H54 (cell line): Measurements from ENCODE around the gene OR6B2.

Source experiments
- DNase-seq: peaks from one replicate; pipeline ENCODE4 v3.0.0; 2011; ENCODE audit warnings: low spot score, mixed read lengths; ENCODE audit not compliant: insufficient read length
- FAIRE-seq: peaks from 3 replicates; lab custom pipeline; 2011; peaks lifted over from hg19 to GRCh38; lab: Jason Lieb, UNC
- POLR2A ChIP-seq: IDR thresholded peaks from 2 replicates; pipeline ENCODE4 v1.6.1; 2011; ENCODE audit warnings: low read depth, mild to moderate bottlenecking, low read length

Gene OR6B2

DNA sequence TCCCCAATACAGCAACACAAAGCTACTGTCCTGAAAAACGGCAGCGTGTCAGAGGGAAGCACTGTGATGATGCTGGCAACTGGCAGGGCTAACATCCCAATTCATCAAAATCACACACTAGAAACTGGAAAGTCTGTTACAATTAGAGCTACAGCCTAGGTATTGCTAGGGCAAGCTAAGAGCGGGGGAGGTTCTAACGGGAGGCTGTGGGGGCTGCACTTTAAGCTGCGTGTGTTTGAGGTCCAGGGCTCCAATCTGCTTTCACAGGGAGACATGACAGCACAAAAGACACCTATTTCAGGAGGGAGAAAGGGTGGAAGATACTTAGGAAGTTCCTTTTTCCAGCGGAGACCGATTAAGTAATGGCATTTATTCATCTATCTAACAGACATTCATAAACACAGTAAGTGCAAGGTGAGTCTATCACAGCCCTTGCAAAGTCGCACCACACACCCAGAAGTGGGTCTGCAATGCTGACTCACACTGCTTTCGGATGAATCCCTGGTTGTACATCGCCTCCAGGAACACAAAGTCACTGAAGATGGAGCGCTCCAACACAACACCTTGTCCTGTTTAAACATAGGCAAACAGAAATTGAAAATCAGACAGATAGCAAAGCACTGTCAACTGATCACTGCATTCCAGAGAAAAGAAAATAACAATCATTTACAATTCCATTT lies 12.0 kb downstream of the OR6B2 start:
- FAIRE-seq = no peak
- no peak for TF ChIP-seq POLR2A
- DNase-seq = no peak

DNA sequence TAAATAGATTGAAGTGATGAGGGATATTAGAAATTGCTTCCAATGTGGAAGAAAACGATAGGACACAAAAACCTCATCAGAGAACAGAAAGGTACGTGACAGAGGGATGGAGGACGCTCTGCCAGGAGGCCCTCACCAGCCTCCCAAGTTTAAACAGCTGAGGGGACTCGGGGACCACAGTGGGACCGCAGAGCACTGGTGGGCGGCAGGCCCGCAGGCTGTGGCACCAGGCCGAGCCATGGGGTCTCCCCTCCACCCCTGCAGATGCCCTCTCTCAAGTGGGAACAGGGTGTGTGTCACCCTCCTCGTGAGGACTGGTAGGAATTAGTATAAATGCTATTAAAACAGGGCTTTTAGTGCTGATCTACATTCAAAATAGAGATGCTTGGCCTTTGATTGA lies 15.9 kb downstream of the OR6B2 start:
- DNase-seq (no peak), FAIRE-seq (no peak)
- no peak for TF ChIP-seq POLR2A

DNA sequence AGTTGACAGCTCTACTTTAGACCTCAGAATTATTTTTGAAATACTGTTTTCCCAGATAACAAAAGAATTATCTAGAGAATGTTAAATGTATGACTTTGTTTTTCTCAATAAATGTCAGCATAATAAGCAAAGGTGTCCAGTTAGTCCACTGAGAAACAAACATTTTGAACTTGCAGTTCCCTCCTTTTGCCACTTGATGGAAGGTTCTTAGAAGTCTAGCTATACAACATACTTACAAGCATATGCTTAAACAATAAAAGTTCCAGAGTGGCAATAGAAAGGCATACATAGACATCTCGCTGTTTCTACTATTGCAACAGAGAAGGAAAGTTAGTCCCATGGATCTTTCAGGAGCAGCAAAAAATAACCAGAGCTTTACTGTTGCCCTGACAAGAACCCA lies 16.9 kb downstream of the OR6B2 start:
- no peak for DNase-seq
- FAIRE-seq = no peak
- TF ChIP-seq POLR2A = no peak

DNA sequence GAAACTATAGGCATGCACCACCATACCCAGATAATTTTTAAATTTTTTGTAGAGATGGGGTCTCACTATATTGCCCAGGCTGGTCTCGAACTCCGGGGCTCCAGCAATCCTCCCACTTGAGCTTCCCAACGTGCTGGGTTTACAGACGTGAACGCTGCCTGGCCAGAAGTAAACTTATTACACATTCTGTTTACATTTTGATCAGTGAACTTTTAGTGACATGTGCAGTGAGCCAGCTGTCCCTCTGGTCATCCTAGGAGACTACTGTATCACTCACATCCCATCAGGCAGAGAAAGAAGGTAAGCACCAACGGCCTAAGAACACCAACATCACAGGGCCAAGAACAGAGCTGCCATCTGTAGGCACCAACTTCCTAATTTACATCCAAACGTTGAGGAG lies 27.2 kb downstream of the OR6B2 start:
- FAIRE-seq = no peak
- no peak for DNase-seq

DNA sequence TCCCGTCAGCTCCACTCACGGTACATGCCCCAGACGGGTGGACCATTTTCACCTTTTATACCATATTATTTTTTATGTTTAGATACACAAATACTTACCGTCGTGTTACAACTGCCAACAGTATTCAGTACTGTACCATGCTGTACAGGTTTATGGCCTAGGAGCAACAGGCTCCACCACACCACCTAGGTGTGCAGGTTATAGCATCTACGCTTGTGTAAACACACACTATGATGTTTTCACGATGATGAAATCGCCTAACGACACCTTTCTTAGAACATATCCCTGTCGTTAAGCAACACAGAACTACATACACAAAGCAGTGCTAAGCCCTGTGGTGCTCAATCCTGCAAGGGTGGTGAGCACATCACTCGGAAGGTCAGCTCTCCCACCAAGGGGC lies 29.6 kb downstream of the OR6B2 start:
- DNase-seq = no peak
- FAIRE-seq = no peak
- no peak for TF ChIP-seq POLR2A

More for the DNA sequence above, 27.2 kb downstream of the OR6B2 start:
- no peak for TF ChIP-seq POLR2A

DNA sequence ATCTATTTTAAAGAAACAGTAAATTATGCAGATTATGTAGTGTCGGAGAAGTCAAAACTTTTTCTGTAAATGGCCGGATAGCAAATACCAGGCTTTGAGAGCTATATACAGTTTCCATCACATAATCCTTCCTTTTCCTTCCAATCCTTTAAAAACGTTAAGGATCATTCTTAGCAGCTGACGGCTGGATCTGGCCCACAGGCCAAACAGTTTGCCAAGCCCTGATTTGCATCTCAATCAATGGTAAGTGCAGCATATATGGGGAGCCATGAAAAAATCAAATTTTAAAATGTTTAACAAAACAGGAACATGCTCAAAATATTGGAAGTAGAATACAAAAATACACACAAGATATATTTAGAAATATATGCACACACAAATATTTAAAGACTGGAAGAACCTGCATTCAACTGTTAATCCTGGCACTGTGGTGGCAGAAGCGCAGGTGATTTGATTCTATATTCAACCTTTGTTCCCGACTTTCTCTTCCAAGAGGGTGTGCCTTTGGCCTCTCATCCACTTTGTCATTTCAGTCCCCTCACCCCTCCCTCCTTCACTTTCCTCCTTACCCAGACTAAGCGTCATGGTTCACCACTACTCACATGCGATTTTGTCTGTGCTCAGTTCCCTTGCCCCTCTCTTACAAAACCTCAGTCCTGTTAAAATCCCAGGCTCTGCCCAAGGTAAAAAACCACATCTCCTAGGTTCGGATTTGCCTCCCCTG lies 32.4 kb downstream of the OR6B2 start:
- no peak for FAIRE-seq
- no peak for TF ChIP-seq POLR2A
- DNase-seq = no peak

DNA sequence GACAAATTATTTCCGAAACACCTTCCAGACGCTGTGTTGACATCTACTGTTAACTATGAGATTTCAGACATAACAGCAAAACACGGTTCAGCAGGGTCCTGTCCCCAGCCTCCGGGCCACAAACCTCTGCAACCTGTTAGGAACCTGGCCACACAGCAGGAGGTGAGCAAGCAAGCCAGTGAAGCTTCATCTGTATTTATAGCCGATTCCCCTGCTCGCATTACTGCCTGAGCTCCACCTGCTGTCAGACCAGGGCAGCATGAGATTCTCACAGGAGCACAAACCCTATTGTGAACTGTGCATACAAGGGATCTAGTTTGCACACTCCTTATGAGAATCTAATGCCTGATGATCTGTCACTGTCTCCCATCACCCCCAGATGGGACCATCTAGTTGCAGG lies 36.1 kb downstream of the OR6B2 start:
- DNase-seq (no peak), FAIRE-seq (no peak)
- TF ChIP-seq POLR2A = no peak

DNA sequence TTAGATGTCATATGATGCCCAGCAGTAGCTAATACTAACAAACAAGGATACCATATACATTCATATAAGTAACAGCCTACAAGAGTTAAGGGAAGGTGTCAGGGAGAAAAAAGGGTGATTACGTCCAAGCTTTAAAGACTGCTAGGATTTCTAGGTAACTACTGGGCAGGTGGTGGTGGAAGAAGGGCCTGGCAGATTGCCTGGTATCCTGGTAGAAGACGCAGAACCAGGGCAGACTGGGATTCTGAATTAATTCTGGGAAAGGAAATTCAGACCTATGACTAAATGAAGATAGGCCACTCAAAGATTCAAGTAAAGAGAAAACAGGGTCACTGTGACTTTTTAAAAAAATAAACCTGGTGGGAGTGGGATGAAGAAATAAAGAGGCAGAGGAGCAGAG lies 36.9 kb downstream of the OR6B2 start:
- no peak for FAIRE-seq
- DNase-seq = no peak
- TF ChIP-seq POLR2A = no peak

DNA sequence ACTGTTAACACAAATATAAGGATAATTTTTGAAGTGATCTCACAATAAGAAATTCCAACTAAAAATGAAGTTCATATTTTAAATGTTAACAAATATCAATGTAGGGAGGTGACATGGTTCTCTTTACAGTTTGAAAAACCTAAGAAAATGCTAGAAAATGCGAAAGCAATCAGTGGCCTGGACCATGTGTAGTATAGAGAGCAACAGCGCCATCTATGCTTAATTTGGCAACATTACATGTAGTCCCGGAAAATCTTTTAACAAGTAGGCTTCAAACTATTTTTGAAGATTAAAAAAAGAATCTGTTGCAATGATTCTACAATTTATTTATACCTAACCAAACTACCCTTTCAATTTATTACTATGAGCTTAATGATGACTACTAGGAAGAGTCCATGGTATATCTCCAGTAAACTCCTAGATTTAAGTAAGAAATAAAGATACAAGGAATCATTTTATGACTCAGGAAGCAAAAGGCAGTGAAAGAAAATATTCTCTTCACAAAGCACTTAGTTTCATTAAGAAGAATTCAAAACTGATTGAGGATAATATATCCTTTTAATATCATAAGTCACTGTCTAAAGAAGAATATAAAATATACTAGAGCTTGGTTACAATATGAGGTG lies 38.4 kb downstream of the OR6B2 start:
- DNase-seq (peak; percentile 18), FAIRE-seq (no peak)

DNA sequence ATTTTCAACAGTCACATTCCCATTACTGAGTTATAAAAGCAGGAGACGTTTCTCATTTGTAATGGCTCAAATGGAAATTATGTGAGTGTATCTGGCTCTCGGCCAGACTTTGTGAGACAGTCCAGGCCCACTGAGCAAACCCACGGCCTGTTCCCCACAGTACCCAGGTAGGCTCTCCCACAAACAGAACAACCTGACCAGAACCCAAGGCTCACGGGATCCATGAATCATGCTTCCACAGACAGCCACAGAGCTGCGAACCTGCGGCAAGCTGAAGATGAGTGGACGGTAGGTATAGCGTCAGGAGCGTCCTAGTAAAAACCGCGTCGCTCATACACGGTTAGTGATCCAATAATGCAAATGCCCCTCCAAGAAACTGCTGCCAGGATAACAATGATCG lies 39.3 kb downstream of the OR6B2 start:
- DNase-seq (no peak), FAIRE-seq (no peak)
- TF ChIP-seq POLR2A = no peak

More for the DNA sequence above, 38.4 kb downstream of the OR6B2 start:
- no peak for TF ChIP-seq POLR2A

DNA sequence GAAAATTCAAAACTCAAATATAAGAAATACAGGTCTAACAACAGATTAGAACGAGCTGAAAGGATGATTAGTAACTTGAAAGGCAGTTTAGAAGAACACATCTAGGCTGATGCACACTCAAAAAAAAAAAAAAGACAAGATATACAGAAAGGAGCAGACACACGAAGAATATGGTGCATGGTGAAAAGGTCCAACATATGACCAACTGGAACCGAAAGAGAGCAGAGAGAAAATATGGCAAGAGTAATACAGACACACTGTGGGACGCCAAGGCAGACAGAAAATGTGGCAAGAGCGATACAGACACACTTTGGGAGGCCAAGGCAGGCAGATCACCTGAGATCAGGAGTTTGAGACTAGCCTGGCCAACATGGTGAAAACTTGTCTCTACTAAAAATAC lies 44.9 kb downstream of the OR6B2 start:
- DNase-seq (no peak), FAIRE-seq (no peak)
- no peak for TF ChIP-seq POLR2A

DNA sequence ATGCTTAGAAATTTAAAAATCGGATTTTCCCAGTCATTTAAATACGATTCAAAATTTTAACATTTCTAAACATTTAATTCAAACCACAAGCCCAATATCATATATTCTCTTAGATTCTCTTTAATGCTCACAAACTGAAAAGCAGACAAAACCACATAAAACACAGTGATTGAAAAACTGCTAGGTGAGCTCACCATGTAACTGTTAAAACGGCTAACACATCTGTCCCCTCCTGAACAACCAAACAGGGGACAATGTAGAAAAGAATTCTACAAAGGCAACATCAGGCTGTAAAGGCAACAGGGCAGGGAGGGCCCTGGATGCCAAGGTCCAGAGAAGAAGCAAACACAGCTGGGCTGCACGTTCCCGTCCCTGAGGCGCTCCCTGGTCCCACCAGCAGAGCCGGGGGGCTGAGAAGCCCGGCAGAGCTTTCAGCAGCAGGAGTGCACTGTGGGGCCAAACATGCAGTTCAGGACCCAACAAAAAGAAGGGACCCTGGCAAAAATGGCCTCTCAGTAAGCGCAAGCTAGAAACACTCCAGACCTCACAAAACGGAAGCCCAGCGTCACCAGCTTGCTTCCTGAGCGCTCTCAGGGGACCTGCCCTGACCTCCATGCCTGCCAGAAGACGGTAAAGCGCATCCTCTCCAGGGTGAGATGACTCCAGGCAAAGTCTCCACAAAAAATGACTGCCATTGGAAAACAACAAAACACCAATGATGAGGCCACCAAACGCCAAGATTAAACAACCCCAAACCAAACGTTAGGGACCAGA lies 45.6 kb downstream of the OR6B2 start:
- TF ChIP-seq POLR2A = no peak
- no peak for FAIRE-seq
- no peak for DNase-seq

DNA sequence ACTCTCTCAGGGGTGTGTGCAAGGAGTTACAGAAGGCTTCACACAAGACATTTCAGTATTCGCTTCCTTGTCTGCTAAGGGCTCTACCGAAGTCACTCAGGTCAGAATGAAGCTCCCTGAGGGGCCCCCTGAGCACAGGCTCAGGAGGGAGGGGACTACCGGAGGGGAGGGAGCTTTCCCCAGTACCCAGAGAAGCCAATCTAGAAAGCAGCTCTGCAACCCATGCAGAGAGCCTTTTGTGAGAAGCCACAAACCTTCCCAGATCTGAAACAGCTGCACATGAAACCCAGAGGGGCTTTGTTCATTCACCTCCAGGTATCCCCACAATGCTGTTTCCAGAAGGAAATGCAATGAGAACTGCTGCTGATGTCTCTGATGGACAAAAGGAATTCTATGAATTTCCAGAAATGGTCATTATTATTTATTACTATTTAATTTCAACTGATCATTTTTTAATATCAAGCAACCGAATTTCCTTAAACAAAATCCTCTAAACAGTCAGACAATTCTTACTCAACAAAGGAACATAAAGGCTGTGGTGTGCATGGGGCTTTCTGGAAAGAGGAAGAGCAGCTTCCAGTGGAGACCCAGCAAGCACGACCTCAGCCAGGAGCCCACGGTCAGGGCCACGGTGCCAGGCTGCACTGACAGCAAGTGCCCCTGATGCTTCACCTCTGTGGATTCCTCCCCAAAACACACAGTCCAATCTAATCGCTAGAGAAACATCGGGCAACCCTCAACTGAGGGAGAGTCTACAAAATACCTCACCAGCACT lies 47.0 kb downstream of the OR6B2 start:
- DNase-seq = no peak
- FAIRE-seq = no peak

More for the DNA sequence above, 47.0 kb downstream of the OR6B2 start:
- TF ChIP-seq POLR2A = no peak
